ENCODE results near the gene CCL23. TPM values are rescaled to one million over a fixed set of nuclear protein-coding genes. Genes with fewer than 3 reads are reported as not detected.
"Not testable (repeated sequence)": the region's sequence is repeated elsewhere in the genome, so short reads cannot be mapped to it uniquely, and the experiment has no call there.

CCL23 gene
- total RNA-seq, 1 donor from 2014 or later: not detected

- TF ChIP-seq, protein P1, sequence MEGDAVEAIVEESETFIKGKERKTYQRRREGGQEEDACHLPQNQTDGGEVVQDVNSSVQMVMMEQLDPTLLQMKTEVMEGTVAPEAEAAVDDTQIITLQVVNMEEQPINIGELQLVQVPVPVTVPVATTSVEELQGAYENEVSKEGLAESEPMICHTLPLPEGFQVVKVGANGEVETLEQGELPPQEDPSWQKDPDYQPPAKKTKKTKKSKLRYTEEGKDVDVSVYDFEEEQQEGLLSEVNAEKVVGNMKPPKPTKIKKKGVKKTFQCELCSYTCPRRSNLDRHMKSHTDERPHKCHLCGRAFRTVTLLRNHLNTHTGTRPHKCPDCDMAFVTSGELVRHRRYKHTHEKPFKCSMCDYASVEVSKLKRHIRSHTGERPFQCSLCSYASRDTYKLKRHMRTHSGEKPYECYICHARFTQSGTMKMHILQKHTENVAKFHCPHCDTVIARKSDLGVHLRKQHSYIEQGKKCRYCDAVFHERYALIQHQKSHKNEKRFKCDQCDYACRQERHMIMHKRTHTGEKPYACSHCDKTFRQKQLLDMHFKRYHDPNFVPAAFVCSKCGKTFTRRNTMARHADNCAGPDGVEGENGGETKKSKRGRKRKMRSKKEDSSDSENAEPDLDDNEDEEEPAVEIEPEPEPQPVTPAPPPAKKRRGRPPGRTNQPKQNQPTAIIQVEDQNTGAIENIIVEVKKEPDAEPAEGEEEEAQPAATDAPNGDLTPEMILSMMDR (conservative IDR thresholded peaks at IDR 0.05): no peak
- Mint-ChIP-seq H3K4me1 (peaks cover 7% of the 10 kb centered on the region), H3K4me3 (no peak overlapping the region), H3K9me3 (peaks cover 3% of the 10 kb centered on the region), H3K27ac (ENCODE audit: unreplicated experiment) (no peak overlapping the region), H3K27me3 (ENCODE audit: low read depth) (peaks cover 47% of the 10 kb centered on the region), H3K36me3 (ENCODE audit: low read depth) (no peaks in the 10 kb centered on the region)
- no peak for DNase-seq (ENCODE audit: low read depth, low spot score)
Observed at GRCh38 chr17:36019423-36019822, 1.7 kb upstream of the CCL23 start.

DNA sequence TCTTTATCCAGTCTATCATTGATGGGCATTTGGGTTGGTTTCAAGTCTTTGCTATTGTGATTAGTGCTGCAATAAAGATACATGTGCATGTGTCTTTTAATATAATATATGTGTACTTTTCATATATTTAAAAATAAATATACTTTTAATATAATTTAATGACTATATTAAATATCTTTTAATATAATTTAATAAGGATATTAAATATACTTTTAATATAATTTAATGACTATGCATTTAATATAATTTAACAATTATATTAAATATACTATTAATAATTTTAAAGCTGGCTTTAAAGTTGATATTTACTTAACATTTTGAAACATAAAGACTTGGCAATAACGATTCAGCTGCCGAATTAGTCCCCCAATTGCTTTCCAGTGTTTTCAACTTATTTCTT is 1.2 kb downstream of the CCL23 start:
- H3K4me3 Mint-ChIP-seq: no peak overlapping the region
- H3K27ac Mint-ChIP-seq (ENCODE audit: unreplicated experiment): no peak overlapping the region
- H3K4me1 Mint-ChIP-seq: no peaks in the 10 kb centered on the region
- TF ChIP-seq, protein P1 (conservative IDR thresholded peaks at IDR 0.05): no peak
- peaks cover 3% of the 10 kb centered on the region for H3K9me3 Mint-ChIP-seq
- H3K36me3 Mint-ChIP-seq (ENCODE audit: low read depth): no peaks in the 10 kb centered on the region
- H3K27me3 Mint-ChIP-seq (ENCODE audit: low read depth): peaks cover 42% of the 10 kb centered on the region
- no peak for DNase-seq (ENCODE audit: low read depth, low spot score)

DNA sequence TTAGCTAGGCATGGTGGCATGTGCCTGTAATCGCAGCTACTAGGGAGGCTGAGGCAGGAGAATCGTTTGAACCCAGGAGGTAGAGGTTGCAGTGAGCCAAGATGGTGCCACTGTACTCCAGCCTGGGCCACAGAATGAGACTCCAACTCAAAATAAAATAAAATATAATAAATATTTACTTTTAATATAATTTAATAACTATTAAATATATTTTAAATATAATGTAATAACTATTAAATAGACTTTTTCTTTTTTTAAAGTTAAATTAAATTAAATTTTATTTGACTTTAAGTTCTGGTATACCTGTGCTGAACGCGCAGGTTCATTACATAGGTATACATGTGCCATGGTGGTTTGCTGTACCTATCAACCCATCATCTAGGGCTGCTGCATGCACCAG is 1.9 kb downstream of the CCL23 start:
- peaks cover 35% of the 10 kb centered on the region for H3K27me3 Mint-ChIP-seq (ENCODE audit: low read depth)
- H3K27ac Mint-ChIP-seq (ENCODE audit: unreplicated experiment); H3K4me1 Mint-ChIP-seq; DNase-seq (ENCODE audit: low read depth, low spot score); H3K36me3 Mint-ChIP-seq (ENCODE audit: low read depth); H3K4me3 Mint-ChIP-seq; H3K9me3 Mint-ChIP-seq: not testable (repeated sequence)

DNA sequence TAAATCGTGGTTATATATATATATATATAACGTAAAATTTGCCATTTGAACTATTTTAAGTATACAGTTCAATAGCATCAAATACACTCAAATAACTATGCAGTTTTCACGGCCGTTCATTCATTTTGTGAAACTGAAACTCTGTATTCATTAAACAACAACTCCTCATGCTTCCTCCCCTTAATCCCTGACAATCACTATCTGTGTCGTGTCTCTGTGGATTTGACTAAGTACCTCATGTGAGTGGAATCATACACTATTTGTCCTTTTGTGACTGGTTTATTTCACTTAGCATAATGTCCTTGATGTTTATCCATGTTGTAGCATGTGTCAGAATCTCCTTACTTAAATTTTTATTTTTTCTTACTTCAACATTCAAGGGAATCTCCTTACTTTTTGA is 2.8 kb downstream of the CCL23 start:
- no peak overlapping the region for H3K27ac Mint-ChIP-seq (ENCODE audit: unreplicated experiment)
- TF ChIP-seq, protein P1 (conservative IDR thresholded peaks at IDR 0.05): no peak
- H3K9me3 Mint-ChIP-seq: peaks cover 9% of the 10 kb centered on the region
- peaks cover 26% of the 10 kb centered on the region for H3K27me3 Mint-ChIP-seq (ENCODE audit: low read depth)
- H3K36me3 Mint-ChIP-seq (ENCODE audit: low read depth): no peaks in the 10 kb centered on the region
- no peaks in the 10 kb centered on the region for H3K4me1 Mint-ChIP-seq
- no peak overlapping the region for H3K4me3 Mint-ChIP-seq
- no peak for DNase-seq (ENCODE audit: low read depth, low spot score)

GRCh38 chr17:36011201-36011600 is 6.6 kb downstream of the CCL23 start:
- H3K27me3 Mint-ChIP-seq (ENCODE audit: low read depth): peaks cover 6% of the 10 kb centered on the region
- DNase-seq (ENCODE audit: low read depth, low spot score): no peak
- TF ChIP-seq, protein P1 (conservative IDR thresholded peaks at IDR 0.05): no peak

DNA sequence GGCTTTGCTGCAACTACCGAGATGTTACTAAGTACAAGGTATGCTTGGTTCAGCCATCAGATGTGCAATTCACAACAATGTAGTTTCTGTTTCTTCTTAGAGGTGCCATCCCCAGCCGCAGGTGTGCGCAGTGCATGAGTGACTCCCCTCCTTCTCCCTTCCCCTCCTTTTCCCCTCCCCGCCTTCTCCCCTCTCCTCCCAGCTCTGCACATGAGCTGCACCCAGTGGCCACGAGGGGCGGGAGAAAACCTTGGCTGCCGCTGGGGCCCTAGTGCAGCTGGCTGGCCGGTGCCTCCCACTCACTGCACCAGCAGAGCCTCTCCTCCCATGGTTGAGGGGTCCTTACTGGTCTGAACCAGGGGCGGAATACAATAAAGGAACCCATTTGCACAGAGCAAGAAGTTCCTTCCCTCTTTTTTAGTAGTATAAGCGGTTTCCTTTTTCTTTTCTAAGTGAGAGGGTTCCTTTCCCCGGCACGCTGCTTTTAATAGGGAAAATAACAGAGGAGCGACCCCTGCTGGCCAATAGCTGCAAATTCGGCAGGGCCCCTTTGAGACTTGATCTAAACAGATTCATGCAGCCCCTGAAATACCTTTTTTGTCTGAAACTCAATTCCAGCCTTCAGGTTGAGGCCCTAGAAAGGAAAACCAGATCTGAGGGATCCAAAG is 8.6 kb downstream of the CCL23 start:
- TF ChIP-seq, protein P1 (conservative IDR thresholded peaks at IDR 0.05): peak; percentile 58
- no peaks in the 10 kb centered on the region for H3K4me1 Mint-ChIP-seq
- H3K36me3 Mint-ChIP-seq (ENCODE audit: low read depth): no peaks in the 10 kb centered on the region
- H3K27me3 Mint-ChIP-seq (ENCODE audit: low read depth): peaks cover 6% of the 10 kb centered on the region
- H3K27ac Mint-ChIP-seq (ENCODE audit: unreplicated experiment): no peak overlapping the region
- peaks cover 6% of the 10 kb centered on the region for H3K9me3 Mint-ChIP-seq
- H3K4me3 Mint-ChIP-seq: no peak overlapping the region
- no peak for DNase-seq (ENCODE audit: low read depth, low spot score)

More at GRCh38 chr17:36011201-36011600, 6.6 kb downstream of the CCL23 start:
- H3K9me3 Mint-ChIP-seq: peaks cover 7% of the 10 kb centered on the region
- H3K4me3 Mint-ChIP-seq: no peak overlapping the region
- no peaks in the 10 kb centered on the region for H3K4me1 Mint-ChIP-seq
- H3K27ac Mint-ChIP-seq (ENCODE audit: unreplicated experiment): no peak overlapping the region
- H3K36me3 Mint-ChIP-seq (ENCODE audit: low read depth): no peaks in the 10 kb centered on the region

Measured in neural crest cell (in vitro differentiated cells).